Stromal cell of bone marrow (primary cell): ENCODE results near the gene DNAJC8.

Experiments used
- DNase-seq: peaks from one replicate; pipeline ENCODE4 v3.0.0-alpha.2; 2012; ENCODE audit warnings: low read depth

Gene DNAJC8

GRCh38 chr1:28232558-28233263 is at the start of gene DNAJC8:
Gene DNAJC8 (minus strand): TSS chr1:28233029. CDS start chr1:28232998, 31 bp downstream.
- peak; percentile 86 for DNase-seq

GRCh38 chr1:28281608-28282425 is 49.0 kb upstream of the DNAJC8 start:
- no peak for DNase-seq

GRCh38 chr1:28280977-28281381 is 48.1 kb upstream of the DNAJC8 start:
- no peak for DNase-seq

- no peak for DNase-seq
These were observed 47.7 kb upstream of the DNAJC8 start for GRCh38 chr1:28280501-28280900.

- DNase-seq = no peak
These were observed 46.9 kb upstream of the DNAJC8 start for GRCh38 chr1:28279721-28280120.

GRCh38 chr1:28278763-28279162 is 45.9 kb upstream of the DNAJC8 start:
- no peak for DNase-seq

- no peak for DNase-seq
These were observed 40.5 kb upstream of the DNAJC8 start for GRCh38 chr1:28273216-28273860.

GRCh38 chr1:28272215-28272852 is 39.5 kb upstream of the DNAJC8 start:
- DNase-seq = no peak

- DNase-seq = no peak
These were observed 36.7 kb upstream of the DNAJC8 start for GRCh38 chr1:28269529-28269928.

GRCh38 chr1:28267633-28268032 is 34.8 kb upstream of the DNAJC8 start:
- DNase-seq = no peak

GRCh38 chr1:28266920-28267322 is 34.1 kb upstream of the DNAJC8 start:
- DNase-seq = no peak

GRCh38 chr1:28265577-28265976 is 32.7 kb upstream of the DNAJC8 start:
- no peak for DNase-seq

GRCh38 chr1:28264897-28265296 is 32.1 kb upstream of the DNAJC8 start:
- DNase-seq = no peak

- DNase-seq = no peak
These were observed 28.0 kb upstream of the DNAJC8 start for GRCh38 chr1:28260803-28261174.

- DNase-seq = peak; percentile 84
These were observed 27.3 kb upstream of the DNAJC8 start for GRCh38 chr1:28259934-28260802.

- DNase-seq = peak; percentile 99
These were observed 26.6 kb upstream of the DNAJC8 start, which contains the start of gene SESN2 for GRCh38 chr1:28259252-28259933. Gene SESN2 (plus strand): TSS chr1:28259518. CDS start chr1:28259848, 330 bp downstream.

- DNase-seq = no peak
These were observed 25.9 kb upstream of the DNAJC8 start for GRCh38 chr1:28258628-28259251.

GRCh38 chr1:28257736-28258135 is 24.9 kb upstream of the DNAJC8 start:
- no peak for DNase-seq

- no peak for DNase-seq
These were observed 23.5 kb upstream of the DNAJC8 start for GRCh38 chr1:28256197-28256827.

GRCh38 chr1:28249866-28250295 is 17.1 kb upstream of the DNAJC8 start:
- no peak for DNase-seq
